GM18867 (cell line): ENCODE results near the gene SMCO4.

Source experiments
- ATAC-seq: cut with Tn5 transposase; IDR thresholded peaks from one replicate; pipeline ENCODE4 v1.9.1; 2021; ENCODE audit warnings: mild to moderate bottlenecking, moderate library complexity; ENCODE audit not compliant: unreplicated experiment

SMCO4 gene

GRCh38 chr11:93560199-93560932 is 17.2 kb upstream of the SMCO4 start:
- ATAC-seq = no peak

GRCh38 chr11:93559681-93560080 is 16.5 kb upstream of the SMCO4 start:
- no peak for ATAC-seq

GRCh38 chr11:93552874-93553273 is 9.7 kb upstream of the SMCO4 start:
- ATAC-seq = no peak

GRCh38 chr11:93549976-93550375 is 6.8 kb upstream of the SMCO4 start:
- no peak for ATAC-seq

GRCh38 chr11:93548679-93549319 is 5.6 kb upstream of the SMCO4 start:
- no peak for ATAC-seq

- ATAC-seq = no peak
Measured at GRCh38 chr11:93547773-93548172, 4.6 kb upstream of the SMCO4 start.

- ATAC-seq = no peak
Measured at GRCh38 chr11:93547028-93547427, 3.8 kb upstream of the SMCO4 start.

GRCh38 chr11:93545566-93545965 is 2.4 kb upstream of the SMCO4 start:
- no peak for ATAC-seq

- ATAC-seq = peak; percentile 45
Measured at GRCh38 chr11:93542811-93543229, 371 bp downstream of the SMCO4 start.

GRCh38 chr11:93541884-93542810 is 1.0 kb downstream of the SMCO4 start:
- peak; percentile 63 for ATAC-seq

- ATAC-seq = no peak
Measured at GRCh38 chr11:93540896-93541553, 2.2 kb downstream of the SMCO4 start.

GRCh38 chr11:93540337-93540736 is 2.9 kb downstream of the SMCO4 start:
- ATAC-seq = no peak

GRCh38 chr11:93537767-93538261 is 5.4 kb downstream of the SMCO4 start:
- ATAC-seq = no peak

GRCh38 chr11:93537049-93537448 is 6.1 kb downstream of the SMCO4 start:
- ATAC-seq = no peak

- no peak for ATAC-seq
Measured at GRCh38 chr11:93536101-93536861, 6.9 kb downstream of the SMCO4 start.

GRCh38 chr11:93535578-93535977 is 7.6 kb downstream of the SMCO4 start:
- peak; percentile 45 for ATAC-seq

GRCh38 chr11:93532806-93533205 is 10.4 kb downstream of the SMCO4 start:
- ATAC-seq = no peak

- ATAC-seq = peak; percentile 30
Measured at GRCh38 chr11:93532281-93532789, 10.9 kb downstream of the SMCO4 start.

GRCh38 chr11:93530468-93530826 is 12.7 kb downstream of the SMCO4 start:
- no peak for ATAC-seq
